GM21381 (cell line): ENCODE data around the gene CRTAP.
"Not testable (repeated sequence)": the region's sequence is repeated elsewhere in the genome, so short reads cannot be mapped to it uniquely, and the experiment has no call there.

Experiments used
- ATAC-seq: cut with Tn5 transposase; IDR thresholded peaks from one replicate; pipeline ENCODE4 v1.9.1; 2021; ENCODE audit warnings: mild to moderate bottlenecking, moderate library complexity; ENCODE audit not compliant: unreplicated experiment

The CRTAP gene

DNA sequence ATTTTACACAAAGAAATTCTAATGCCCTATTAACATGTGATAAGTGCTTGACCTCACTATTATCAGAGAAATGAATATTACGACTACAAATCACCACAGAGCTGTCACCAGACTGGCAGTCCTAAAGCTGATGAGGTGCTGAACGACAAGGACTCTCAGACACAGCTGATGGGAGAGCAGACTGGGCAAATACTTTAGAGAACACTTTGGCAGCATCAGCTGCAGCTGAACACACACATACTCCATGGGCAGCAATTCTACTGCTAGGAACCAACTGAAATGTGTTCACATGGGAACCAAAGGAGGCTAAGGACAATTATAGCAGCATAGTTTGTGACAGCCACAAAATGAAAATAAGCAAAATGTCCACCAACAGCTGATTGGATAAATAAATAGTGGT, 59.3 kb downstream of the CRTAP start:
- ATAC-seq: no peak

GRCh38 chr3:33173672-33174071, 59.9 kb downstream of the CRTAP start:
- no peak for ATAC-seq

DNA sequence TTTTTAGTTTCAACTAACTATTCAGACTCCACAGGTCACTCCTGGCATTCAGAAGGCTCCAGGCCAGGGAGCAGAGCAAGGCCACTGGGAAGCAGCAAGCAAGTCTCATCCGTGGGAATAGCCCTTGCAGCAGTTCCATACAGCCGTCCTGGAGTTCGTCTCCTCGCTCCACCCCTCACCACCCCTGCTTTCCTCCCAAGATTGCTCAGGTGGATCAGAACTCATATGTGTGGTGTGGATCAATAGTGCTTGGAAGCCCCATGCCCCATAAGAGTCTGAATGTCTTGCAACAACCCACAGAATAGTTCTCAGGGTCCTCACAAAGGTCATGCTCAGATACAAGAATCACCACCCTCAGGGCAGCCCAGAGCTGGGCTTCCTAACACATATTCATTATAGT, 60.3 kb downstream of the CRTAP start:
- no peak for ATAC-seq

- ATAC-seq: no peak
Measured at GRCh38 chr3:33174711-33175414, 61.0 kb downstream of the CRTAP start.

GRCh38 chr3:33179132-33179531, 65.3 kb downstream of the CRTAP start:
- ATAC-seq: no peak

GRCh38 chr3:33181229-33181628, 67.4 kb downstream of the CRTAP start:
- no peak for ATAC-seq

GRCh38 chr3:33181641-33182040, 67.8 kb downstream of the CRTAP start:
- ATAC-seq: not testable (repeated sequence)

- no peak for ATAC-seq
Measured at GRCh38 chr3:33184863-33185262, 71.0 kb downstream of the CRTAP start.

DNA sequence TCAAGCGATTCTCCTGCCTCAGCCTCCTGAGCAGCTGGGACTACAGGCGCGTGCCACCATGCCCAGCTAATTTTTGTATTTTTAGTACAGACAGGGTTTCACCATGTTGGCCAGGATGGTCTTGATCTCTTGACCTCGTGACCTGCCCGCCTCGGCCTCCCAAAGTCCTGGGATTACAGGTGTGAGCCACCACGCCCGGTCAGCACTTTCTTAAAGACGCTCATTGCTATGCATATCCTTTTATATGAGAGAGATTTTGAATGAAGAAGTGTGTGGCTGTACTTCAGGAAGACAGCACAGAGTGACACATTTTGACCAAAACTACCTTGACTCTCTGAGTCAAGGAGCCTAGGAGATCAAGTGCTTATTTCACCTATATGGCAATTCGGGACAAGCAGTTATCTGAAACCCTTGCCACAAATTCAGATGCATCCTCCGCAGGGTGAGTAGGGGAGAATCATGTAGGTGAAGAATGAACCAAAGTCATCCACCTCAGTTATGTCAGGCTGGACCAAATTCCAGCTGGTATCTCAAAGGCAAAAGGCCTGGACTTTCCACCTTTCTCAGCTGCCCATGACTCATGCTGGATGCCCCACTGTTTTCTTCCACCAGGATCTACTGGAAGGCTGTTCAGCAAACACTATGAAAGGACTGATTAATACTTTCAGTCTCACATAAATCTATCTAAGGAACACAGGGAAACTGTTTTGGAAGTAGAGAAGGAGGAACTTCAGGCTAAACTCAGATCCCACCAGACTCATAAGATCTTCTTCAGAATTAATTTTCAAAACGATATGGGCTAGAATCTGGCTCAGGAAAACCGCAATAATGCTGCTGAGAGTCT, 72.9 kb downstream of the CRTAP start:
- ATAC-seq: no peak

DNA sequence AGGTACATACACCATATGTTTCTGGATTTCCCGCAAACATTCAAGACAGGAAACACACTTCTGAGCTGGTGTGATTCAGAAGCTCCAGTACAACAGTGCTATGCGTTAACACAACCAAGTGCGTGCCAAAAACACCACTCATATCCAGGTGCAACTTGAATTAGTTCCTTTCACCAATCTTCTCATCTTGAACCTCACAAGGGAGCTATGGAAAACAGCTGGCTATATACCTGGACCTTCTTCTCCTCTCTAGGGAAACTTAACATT, 73.5 kb downstream of the CRTAP start:
- no peak for ATAC-seq

DNA sequence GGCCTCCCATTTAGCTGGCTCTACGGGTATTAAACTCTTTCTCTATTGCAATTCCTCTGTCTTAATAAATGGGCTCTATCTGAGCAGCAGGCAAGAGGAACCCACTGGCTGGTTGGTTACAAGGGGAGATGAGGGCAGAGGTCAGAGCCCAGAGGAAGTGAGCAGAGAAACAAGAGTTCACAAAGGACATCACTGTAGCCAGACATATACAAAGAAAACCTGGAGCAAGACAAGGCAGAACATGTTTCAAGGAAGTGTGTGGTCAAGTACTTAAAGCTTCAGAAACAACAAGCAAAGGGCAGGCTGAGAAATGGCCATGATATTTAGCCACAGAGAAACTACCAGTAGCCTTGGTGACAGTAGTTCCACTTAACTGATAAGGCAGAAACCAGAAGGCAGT, 80.5 kb downstream of the CRTAP start:
- no peak for ATAC-seq

DNA sequence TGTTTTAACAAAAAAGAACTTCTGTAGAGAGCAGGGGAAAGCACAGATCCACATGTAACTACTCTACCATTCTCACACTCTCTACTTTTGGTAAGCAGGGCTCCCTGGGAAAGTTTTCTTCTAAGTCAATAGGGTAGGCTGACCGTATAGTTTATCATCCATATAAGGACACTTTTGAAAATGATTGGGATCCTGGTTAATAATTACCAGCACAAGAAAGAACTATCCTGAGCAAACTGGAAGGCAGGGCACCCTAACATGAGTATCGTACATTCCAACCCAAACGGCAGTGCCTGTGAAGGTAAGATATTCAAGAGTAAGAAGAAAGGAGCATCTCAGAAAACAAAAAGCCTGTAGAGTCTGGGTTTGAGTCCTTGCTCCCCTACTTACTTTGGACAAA, 82.7 kb downstream of the CRTAP start:
- no peak for ATAC-seq
